A549 treated with dexamethasone at 1 μM for 4 hours (cell line): ENCODE measurements around the gene ZNF292. TPM values are rescaled to one million over a fixed set of nuclear protein-coding genes. Genes with fewer than 3 reads are reported as not detected.

Source experiments
- total RNA-seq: library from RNA; stranded (reverse); fragments of 200-300 nt; extraction: Qiagen RNA extraction; gene quantifications from 5 replicates; pipeline ENCODE4 v1.2.3, GENCODE V29; 2022

ZNF292 gene
- total RNA-seq: 2.9 to 5.1 TPM (median 3.7 TPM) in 5 replicates

GRCh38 chr6:87154993-87155841, at the start of gene ZNF292:
TSS of gene ZNF292 (plus strand) at chr6:87155565. CDS start at chr6:87155592, 27 bp downstream.

Other genes with a start within 250 kb of the ZNF292 start
- gene HTR1E, start 218.0 kb upstream of the ZNF292 start, total RNA-seq: not detected in 5 replicates
- 0.29 to 0.72 TPM (median 0.47 TPM) in 5 replicates for gene CGA, start 60.5 kb upstream of the ZNF292 start, total RNA-seq
- 2.3 to 4.1 TPM (median 3.2 TPM) in 5 replicates for gene SMIM8, start 167.0 kb downstream of the ZNF292 start, total RNA-seq
- gene GJB7, start 173.7 kb downstream of the ZNF292 start, total RNA-seq: not detected in 5 replicates
- 0.09 to 0.32 TPM (median 0.22 TPM) in 5 replicates for gene C6orf163, start 189.2 kb downstream of the ZNF292 start, total RNA-seq